Astrocyte (in vitro differentiated cells and primary cell): ENCODE results near the gene NXPH4.

ENCODE experiments used
- EZH2 ChIP-seq: IDR thresholded peaks from 2 replicates; pipeline ENCODE4 v1.6.1; 2012; ENCODE audit warnings: mild to moderate bottlenecking, low read length, inconsistent platforms; ENCODE audit not compliant: insufficient read depth
- TF ChIP-seq, protein P1 (sequence below): IDR thresholded peaks from 2 replicates; pipeline ENCODE4 v1.5.1; 2011; ENCODE audit warnings: low read depth, mild to moderate bottlenecking, inconsistent platforms, low read length, moderate library complexity; ENCODE audit not compliant: insufficient read depth

DNA sequence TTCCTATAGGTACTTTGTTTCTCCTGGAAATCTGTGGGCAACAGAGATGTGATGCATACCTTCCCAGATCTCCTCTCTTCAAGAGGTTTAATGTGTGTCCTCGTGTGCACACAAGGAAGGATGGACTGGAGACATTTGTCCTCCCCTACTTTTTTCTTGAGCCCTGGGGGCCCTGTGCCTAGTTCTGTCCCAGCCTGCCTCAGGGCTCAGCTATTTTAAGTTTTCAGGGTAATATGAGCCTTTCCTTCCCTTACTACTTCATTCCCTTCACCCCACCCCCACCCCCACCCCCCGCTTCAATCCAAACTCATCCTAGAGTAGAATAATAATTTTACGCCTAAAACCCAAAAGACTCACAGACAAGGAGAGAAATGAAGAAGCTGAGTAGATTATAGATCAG, 33.9 kb downstream of the NXPH4 start:
- TF ChIP-seq EZH2: no peak
- TF ChIP-seq, protein P1, sequence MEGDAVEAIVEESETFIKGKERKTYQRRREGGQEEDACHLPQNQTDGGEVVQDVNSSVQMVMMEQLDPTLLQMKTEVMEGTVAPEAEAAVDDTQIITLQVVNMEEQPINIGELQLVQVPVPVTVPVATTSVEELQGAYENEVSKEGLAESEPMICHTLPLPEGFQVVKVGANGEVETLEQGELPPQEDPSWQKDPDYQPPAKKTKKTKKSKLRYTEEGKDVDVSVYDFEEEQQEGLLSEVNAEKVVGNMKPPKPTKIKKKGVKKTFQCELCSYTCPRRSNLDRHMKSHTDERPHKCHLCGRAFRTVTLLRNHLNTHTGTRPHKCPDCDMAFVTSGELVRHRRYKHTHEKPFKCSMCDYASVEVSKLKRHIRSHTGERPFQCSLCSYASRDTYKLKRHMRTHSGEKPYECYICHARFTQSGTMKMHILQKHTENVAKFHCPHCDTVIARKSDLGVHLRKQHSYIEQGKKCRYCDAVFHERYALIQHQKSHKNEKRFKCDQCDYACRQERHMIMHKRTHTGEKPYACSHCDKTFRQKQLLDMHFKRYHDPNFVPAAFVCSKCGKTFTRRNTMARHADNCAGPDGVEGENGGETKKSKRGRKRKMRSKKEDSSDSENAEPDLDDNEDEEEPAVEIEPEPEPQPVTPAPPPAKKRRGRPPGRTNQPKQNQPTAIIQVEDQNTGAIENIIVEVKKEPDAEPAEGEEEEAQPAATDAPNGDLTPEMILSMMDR: no peak
